SK-N-SH (cell line): ENCODE measurements around the gene SLC35F1. TPM values are rescaled to one million over a fixed set of nuclear protein-coding genes. Genes with fewer than 3 reads are reported as not detected.

Experiments
- CTCF ChIA-PET: fragments of 300-600, 350-600 bp; formaldehyde crosslinking; extraction: SDS; loops from one replicate; lab custom pipeline; 2021; lab: Yijun Ruan, JAX
- POLR2A ChIA-PET: fragments of 350-600 bp; sonication (Branson Sonifier 250); formaldehyde crosslinking; extraction: SDS; loops from one replicate; lab custom pipeline; 2020; ENCODE audit warnings: antibody characterized with exemption, inconsistent platforms; lab: Yijun Ruan, JAX
- DNase-seq: peaks from one replicate; pipeline ENCODE4 v3.0.0; 2012
- H2AFZ ChIP-seq: fragments of 200-600 bp; sonication (generic); 2 replicates; pipeline ENCODE4 v1.8.1; 2016; ENCODE audit warnings: antibody characterized with exemption, mild to moderate bottlenecking, low read depth
- H3F3A ChIP-seq: fragments of 200-600 bp; sonication (generic); replicated peaks from 2 replicates; pipeline ENCODE3; 2016; ENCODE audit warnings: antibody characterized with exemption, mild to moderate bottlenecking; ENCODE audit not compliant: insufficient read depth
- H3K27ac ChIP-seq, 2 experiments: fragments of 200-500 bp in 1 of 2; fragments of 200-600 bp in 1 of 2; sonication (Bioruptor generic) in 1 of 2; sonication (generic), shearing (Covaris generic) in 1 of 2; 2 replicates each; pipeline versions ENCODE4 v1.5.1 to v1.6.1; 2014 to 2016; ENCODE audit warnings: low read depth in 2 of 2, inconsistent platforms in 1 of 2, low read length in 1 of 2, mild to moderate bottlenecking in 1 of 2, mixed read lengths in 1 of 2
- H3K27me3 ChIP-seq: fragments of 200-600 bp; sonication (generic), shearing (Covaris generic); 2 replicates; pipeline ENCODE4 v1.6.1; 2016; ENCODE audit warnings: mixed run types; ENCODE audit not compliant: insufficient read depth
- H3K36me3 ChIP-seq, 2 experiments: fragments of 200-500 bp in 1 of 2; fragments of 200-600 bp in 1 of 2; sonication (Bioruptor generic) in 1 of 2; sonication (generic) in 1 of 2; replicated peaks in 1 of 2; 2 replicates each; pipeline versions ENCODE3 to v1.5.1; 2014 to 2016; ENCODE audit warnings: low read length in 1 of 2, mild to moderate bottlenecking in 1 of 2; ENCODE audit not compliant: insufficient read depth in 2 of 2, control insufficient read depth in 1 of 2
- H3K4me1 ChIP-seq, 2 experiments: fragments of 200-500 bp in 1 of 2; fragments of 200-600 bp in 1 of 2; sonication (Bioruptor generic) in 1 of 2; sonication (generic), shearing (Covaris generic) in 1 of 2; 2 replicates each; pipeline versions ENCODE4 v1.5.1 to v1.6.1; 2014 to 2016; ENCODE audit warnings: low read depth in 1 of 2, low read length in 1 of 2, mixed run types in 1 of 2; ENCODE audit not compliant: insufficient read depth in 2 of 2, control insufficient read depth in 1 of 2
- H3K4me2 ChIP-seq: fragments of 200-600 bp; sonication (generic), shearing (Covaris generic); 2 replicates; pipeline ENCODE4 v1.6.1; 2017; ENCODE audit warnings: mixed run types
- H3K4me3 ChIP-seq, 2 experiments: fragments of 200-500 bp in 1 of 2; fragments of 200-600 bp in 1 of 2; sonication (Bioruptor generic) in 1 of 2; sonication (generic), shearing (Covaris generic) in 1 of 2; 2 replicates each; pipeline versions ENCODE4 v1.5.1 to v1.8.1; 2014 to 2016; ENCODE audit warnings: low read depth in 2 of 2, inconsistent platforms in 1 of 2, low read length in 1 of 2, mild to moderate bottlenecking in 1 of 2, mixed read lengths in 1 of 2, moderate library complexity in 1 of 2
- H3K79me2 ChIP-seq: fragments of 200-600 bp; sonication (generic); 2 replicates; pipeline ENCODE4 v1.8.1; 2017; ENCODE audit warnings: mild to moderate bottlenecking; ENCODE audit not compliant: insufficient read depth
- H3K9ac ChIP-seq: fragments of 200-600 bp; sonication (generic); 2 replicates; pipeline ENCODE4 v1.6.1; 2017; ENCODE audit warnings: mixed run types
- H3K9me2 ChIP-seq: fragments of 200-600 bp; sonication (generic); 2 replicates; pipeline ENCODE4 v1.6.1; 2017; ENCODE audit warnings: mixed run types
- H3K9me3 ChIP-seq: fragments of 200-600 bp; sonication (generic); 2 replicates; pipeline ENCODE4 v1.6.1; 2017; ENCODE audit warnings: mixed run types, mild to moderate bottlenecking, moderate library complexity
- H4K20me1 ChIP-seq: fragments of 200-600 bp; sonication (generic); 2 replicates; pipeline ENCODE4 v1.6.1; 2017; ENCODE audit warnings: mild to moderate bottlenecking, mixed run types; ENCODE audit not compliant: insufficient read depth
- CHD2 ChIP-seq: fragments of 150-350 bp; IDR thresholded peaks from 2 replicates; pipeline ENCODE4 v1.6.1; 2018; ENCODE audit warnings: low read length; ENCODE audit not compliant: partially characterized antibody
- CTCF ChIP-seq: fragments of 200-600 bp; sonication (generic); IDR thresholded peaks from 2 replicates; pipeline ENCODE4 v1.6.1; 2017; ENCODE audit warnings: antibody characterized with exemption, mild to moderate bottlenecking, moderate library complexity
- ELF1 ChIP-seq: IDR thresholded peaks from 2 replicates; pipeline ENCODE4 v1.4.0; 2012
- FOSL2 ChIP-seq: IDR thresholded peaks from 2 replicates; pipeline ENCODE4 v1.4.0; 2012; ENCODE audit warnings: low read depth, mild to moderate bottlenecking, moderate library complexity, borderline replicate concordance
- FOXJ3 ChIP-seq: sonication (generic); formaldehyde crosslinking; IDR thresholded peaks from 2 replicates; pipeline ENCODE4 v1.5.1; 2020; ENCODE audit warnings: mild to moderate bottlenecking, missing genetic modification reagents
- GATA2 ChIP-seq: sonication (generic); formaldehyde crosslinking; IDR thresholded peaks from 2 replicates; pipeline ENCODE4 v1.5.0; 2020; ENCODE audit warnings: mild to moderate bottlenecking, missing genetic modification reagents
- MAX ChIP-seq: IDR thresholded peaks from 2 replicates; pipeline ENCODE4 v1.4.0; 2012; ENCODE audit warnings: low read depth
- MXI1 ChIP-seq: IDR thresholded peaks from 2 replicates; pipeline ENCODE4 v1.6.1; 2012; ENCODE audit warnings: mild to moderate bottlenecking, low read depth, low read length, improper control_type of control experiment
- NRF1 ChIP-seq: IDR thresholded peaks from 2 replicates; pipeline ENCODE4 v1.6.1; 2012; ENCODE audit warnings: low read depth, mild to moderate bottlenecking, low read length
- PBX3 ChIP-seq: IDR thresholded peaks from 2 replicates; pipeline ENCODE4; 2012
- POLR2AphosphoS5 ChIP-seq: IDR thresholded peaks from 2 replicates; pipeline ENCODE4 v1.6.1; 2012; ENCODE audit warnings: low read depth, low read length
- RAD21 ChIP-seq: IDR thresholded peaks from 2 replicates; pipeline ENCODE4 v1.6.1; 2012; ENCODE audit warnings: mild to moderate bottlenecking, low read length
- RCOR1 ChIP-seq: fragments of 150-350 bp; IDR thresholded peaks from 2 replicates; pipeline ENCODE4 v1.6.1; 2017; ENCODE audit warnings: antibody characterized with exemption, low read length
- SIN3A ChIP-seq: IDR thresholded peaks from 2 replicates; pipeline ENCODE4 v1.6.1; 2012; ENCODE audit warnings: low read depth, mild to moderate bottlenecking, low read length, moderate library complexity, borderline replicate concordance
- TCF12 ChIP-seq: IDR thresholded peaks from 2 replicates; pipeline ENCODE4 v1.4.0; 2012
- USF1 ChIP-seq: IDR thresholded peaks from 2 replicates; pipeline ENCODE4 v1.4.0; 2012; ENCODE audit warnings: low read depth, borderline replicate concordance
- USF2 ChIP-seq: fragments of 150-350 bp; IDR thresholded peaks from 2 replicates; pipeline ENCODE4 v1.6.1; 2017; ENCODE audit warnings: antibody characterized with exemption, low read length, low read depth, borderline replicate concordance
- WGBS: methylation state at CpG from one replicate; pipeline ENCODE4 v1.1.6; 2017; ENCODE audit warnings: low lambda C conversion rate; 5-methylcytosine and 5-hydroxymethylcytosine counted together
- polyA plus RNA-seq, 3 experiments: library from polyadenylated mRNA; depleted of rRNA; stranded (reverse); fragments of >200 nt; gene quantifications; 2 replicates each; pipeline ENCODE4 v1.2.3, GENCODE V29; 2012

SLC35F1 gene
- polyA plus RNA-seq, 1 of the 3 experiments (the other 2 are of a cell fraction), result under 0.01 TPM

- no peak overlapping the region for H3K9ac ChIP-seq
- TF ChIP-seq RCOR1, result no peak
- no peak for TF ChIP-seq FOXJ3 (CRISPR knock-in tag)
- no peak for TF ChIP-seq POLR2AphosphoS5
- no peak for TF ChIP-seq FOSL2
- no peak for TF ChIP-seq NRF1
- TF ChIP-seq USF1, result no peak
- no peak for TF ChIP-seq PBX3
- H3K27me3 ChIP-seq, result no peaks in the 10 kb centered on the region
- no peaks in the 10 kb centered on the region for H3F3A ChIP-seq
- H3K9me3 ChIP-seq, result no peaks in the 10 kb centered on the region
- no peaks in the 10 kb centered on the region for H3K79me2 ChIP-seq
- no peaks in the 10 kb centered on the region for H4K20me1 ChIP-seq
- H3K36me3 ChIP-seq, result no peaks in the 10 kb centered on the region
- H2AFZ ChIP-seq, result no peak overlapping the region
- DNase-seq, result no peak
- H3K4me1 ChIP-seq, result no peaks in the 10 kb centered on the region; a peak in 1 of 4 replicates
- H3K9me2 ChIP-seq, result no peaks in the 10 kb centered on the region
- no peak overlapping the region for H3K4me3 ChIP-seq
- no peak overlapping the region for H3K4me2 ChIP-seq
- H3K27ac ChIP-seq, result no peak overlapping the region
- POLR2A ChIA-PET, result no interaction called here
- CTCF ChIA-PET, result interaction anchor here (0.7 kb wide), 1 partner anchor 682 kb away, joined by 3 read pairs; no protein-coding TSS in a partner anchor
Observed at GRCh38 chr6:117971637-117972036, 64.6 kb downstream of the SLC35F1 start.

GRCh38 chr6:117974914-117975627 is 68.0 kb downstream of the SLC35F1 start:
- Histone ChIP-seq H3K27me3 (no peaks in the 10 kb centered on the region), H3K4me3 (no peak overlapping the region), H3K9me2 (no peaks in the 10 kb centered on the region), H2AFZ (no peak overlapping the region), H3K4me2 (no peak overlapping the region), H3K4me1 (no peaks in the 10 kb centered on the region; a peak in 1 of 4 replicates), H3K9ac (no peak overlapping the region), H3K9me3 (no peaks in the 10 kb centered on the region), H3F3A (no peaks in the 10 kb centered on the region), H3K27ac (no peak overlapping the region), H4K20me1 (no peaks in the 10 kb centered on the region), H3K79me2 (no peaks in the 10 kb centered on the region), H3K36me3 (no peaks in the 10 kb centered on the region)
- TF ChIP-seq MAX (no peak), RAD21 (no peak), MXI1 (no peak), TCF12 (no peak), CHD2 (no peak), ELF1 (no peak), USF2 (no peak), SIN3A (no peak), GATA2 (no peak), USF1 (no peak), CTCF (no peak), FOSL2 (no peak)
- ChIA-PET CTCF (interaction anchor here (0.7 to 5.6 kb wide), 11 partner anchors 8 to 605 kb away, joined by 3 to 37 read pairs (median 4); partner anchors contain the start of gene SLC35F1), POLR2A (no interaction called here)
- WGBS, result 4% methylated on average over 1 of the region's 1 CpG
- no peak for DNase-seq
